NT2/D1 (cell line): Measurements from ENCODE around the gene CD69.
"Not testable (repeated sequence)": the region's sequence is repeated elsewhere in the genome, so short reads cannot be mapped to it uniquely, and the experiment has no call there.

Experiments used
- DNase-seq: peaks from one replicate; pipeline ENCODE4 v3.0.0-alpha.2; 2011; ENCODE audit warnings: low read depth, low spot score
- H3K27me3 ChIP-seq: 2 replicates; pipeline ENCODE4 v1.6.0; 2011; ENCODE audit warnings: mild to moderate bottlenecking; ENCODE audit not compliant: insufficient read length, insufficient read depth
- H3K36me3 ChIP-seq: 2 replicates; pipeline ENCODE4 v1.6.1; 2011; ENCODE audit warnings: mild to moderate bottlenecking, low read length, mixed read lengths; ENCODE audit not compliant: insufficient read depth, insufficient read length
- H3K4me1 ChIP-seq: 2 replicates; pipeline ENCODE4 v1.5.1; 2011; ENCODE audit not compliant: insufficient read depth, insufficient read length
- H3K4me3 ChIP-seq: 2 replicates; pipeline ENCODE4 v1.5.1; 2011; ENCODE audit warnings: low read depth; ENCODE audit not compliant: insufficient read length
- H3K9ac ChIP-seq: 2 replicates; pipeline ENCODE4 v1.6.0; 2011; ENCODE audit warnings: low read depth; ENCODE audit not compliant: insufficient read length
- H3K9me3 ChIP-seq: 2 replicates; pipeline ENCODE4 v1.5.1; 2011; ENCODE audit warnings: mild to moderate bottlenecking, low read length; ENCODE audit not compliant: insufficient read depth
- SUZ12 ChIP-seq: IDR thresholded peaks from 2 replicates; pipeline ENCODE4 v1.6.1; 2011; ENCODE audit not compliant: insufficient read length, insufficient read depth; ENCODE audit errors: extremely low read depth
- YY1 ChIP-seq: IDR thresholded peaks from 2 replicates; pipeline ENCODE4 v1.6.1; 2011; ENCODE audit not compliant: insufficient read length, insufficient read depth
- ZNF274 ChIP-seq: IDR thresholded peaks from 2 replicates; pipeline ENCODE4 v1.6.1; 2011; ENCODE audit warnings: mild to moderate bottlenecking, low read depth, low read length

CD69 gene

DNA sequence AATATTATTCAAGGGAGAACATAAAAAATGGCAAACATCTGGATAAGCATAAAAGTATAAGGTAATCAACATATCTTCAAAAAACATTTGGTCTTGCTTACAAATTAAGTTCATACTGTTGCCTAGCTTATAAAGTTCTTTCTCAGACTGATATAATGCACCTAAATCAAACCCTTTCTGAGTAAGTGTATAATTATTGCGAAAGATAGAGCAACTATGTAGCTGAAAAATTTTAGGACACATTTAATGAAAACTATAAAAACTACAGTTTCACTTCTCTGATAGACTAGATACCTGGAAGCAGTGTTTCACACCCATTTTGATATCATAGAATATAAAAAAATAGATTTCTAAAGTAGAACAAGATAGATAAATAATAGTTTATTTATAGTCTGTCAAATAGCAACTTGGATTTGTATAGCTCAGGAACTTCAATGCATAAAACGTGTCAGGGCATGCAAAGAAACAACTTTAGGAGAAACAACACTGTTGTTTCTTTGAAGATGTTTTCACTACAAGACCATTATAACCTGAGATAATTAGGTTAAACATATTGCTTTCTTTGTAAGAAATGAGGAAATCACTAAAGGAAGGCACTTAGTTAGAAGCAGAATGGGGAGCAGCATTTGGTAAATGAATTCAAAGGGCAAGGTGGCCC is 35.4 kb downstream of the CD69 start:
- TF ChIP-seq SUZ12 = no peak
- TF ChIP-seq ZNF274 = no peak
- no peak for TF ChIP-seq YY1
- DNase-seq = no peak
- Histone ChIP-seq H3K9me3 (no peaks in the 10 kb centered on the region), H3K4me1 (no peaks in the 10 kb centered on the region), H3K27me3 (no peaks in the 10 kb centered on the region), H3K9ac (no peak overlapping the region), H3K36me3 (no peaks in the 10 kb centered on the region), H3K4me3 (no peak overlapping the region)

DNA sequence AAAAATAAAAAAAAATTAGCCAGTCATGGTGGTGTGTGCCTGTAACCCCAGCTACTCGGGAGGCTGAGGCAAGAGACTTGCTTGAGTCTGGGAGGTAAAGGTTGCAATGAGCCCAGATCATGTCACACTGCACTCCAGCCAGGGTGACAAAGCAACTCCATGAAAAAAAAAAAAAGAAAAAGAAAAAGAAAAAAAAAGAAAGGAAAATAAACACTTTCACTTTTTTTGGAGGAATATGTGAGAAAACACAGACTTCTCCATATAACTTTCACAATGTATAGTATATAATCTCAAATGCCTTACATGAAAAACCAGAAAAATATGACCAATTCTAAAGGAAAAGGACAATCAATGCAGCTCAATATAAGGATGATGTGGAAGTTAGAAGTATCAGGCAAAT is 36.7 kb downstream of the CD69 start:
- H3K4me1 ChIP-seq = no peaks in the 10 kb centered on the region
- H3K4me3 ChIP-seq = no peak overlapping the region
- no peak overlapping the region for H3K9ac ChIP-seq
- no peaks in the 10 kb centered on the region for H3K27me3 ChIP-seq
- H3K36me3 ChIP-seq = no peaks in the 10 kb centered on the region
- H3K9me3 ChIP-seq = no peaks in the 10 kb centered on the region
- DNase-seq = no peak
- TF ChIP-seq SUZ12 (no peak), YY1 (no peak), ZNF274 (no peak)

DNA sequence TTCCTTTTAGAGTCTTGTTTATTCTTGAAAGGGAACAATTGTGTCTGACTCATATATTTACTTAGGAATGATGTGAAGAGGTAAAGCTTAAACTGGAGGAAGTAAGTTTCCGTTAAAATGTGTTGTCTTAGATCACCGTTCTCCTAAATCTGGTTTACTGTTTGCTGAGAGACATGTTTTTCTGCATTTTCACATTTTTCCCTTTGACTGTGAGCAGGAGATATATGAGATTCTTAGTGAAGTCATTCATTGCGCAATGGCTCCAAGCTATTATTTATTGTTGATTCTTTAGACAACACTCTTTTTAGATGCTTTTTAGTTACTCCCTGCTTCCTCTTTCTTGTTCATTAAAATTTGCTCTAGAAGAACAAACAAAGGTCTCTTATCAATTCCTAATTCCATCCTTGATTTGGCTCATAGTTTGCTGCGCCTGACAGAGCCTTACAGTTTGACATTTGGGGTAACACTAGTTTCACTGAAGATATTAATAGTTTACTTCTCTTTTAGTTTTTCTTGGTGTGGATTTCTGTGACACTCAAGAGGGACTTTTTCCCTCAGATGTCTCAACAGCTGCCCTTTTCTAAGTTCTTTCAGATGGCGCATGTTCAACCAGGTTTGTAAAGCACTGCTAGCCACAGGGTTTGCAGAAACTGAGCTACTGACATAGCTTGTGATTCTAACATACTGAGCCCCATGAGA is 39.2 kb downstream of the CD69 start:
- Histone ChIP-seq H3K9ac (no peak overlapping the region), H3K4me1 (no peaks in the 10 kb centered on the region), H3K36me3 (no peaks in the 10 kb centered on the region), H3K27me3 (no peaks in the 10 kb centered on the region), H3K4me3 (no peak overlapping the region), H3K9me3 (no peaks in the 10 kb centered on the region)
- no peak for DNase-seq
- TF ChIP-seq YY1 (no peak), SUZ12 (no peak), ZNF274 (no peak)

DNA sequence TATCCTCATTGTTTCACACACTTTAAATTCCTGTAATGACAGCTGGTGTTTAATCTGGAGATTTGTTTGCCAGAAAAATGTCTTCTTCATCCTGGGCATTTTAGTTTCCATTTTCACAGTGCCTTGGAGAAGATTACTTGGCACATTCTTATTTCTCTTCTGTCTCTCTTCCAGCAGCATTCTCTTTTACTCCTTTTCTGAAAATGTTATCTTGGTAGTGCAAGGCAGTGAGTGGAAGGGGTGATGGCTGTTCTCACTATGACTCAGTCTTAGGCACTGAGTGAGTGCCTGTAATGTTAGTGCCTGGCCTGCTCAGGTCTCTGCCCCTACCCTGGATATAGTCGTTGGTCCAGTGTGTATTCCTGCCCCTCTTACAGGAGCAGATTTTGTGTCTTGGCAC is 40.9 kb downstream of the CD69 start:
- Histone ChIP-seq H3K9ac (no peak overlapping the region), H3K4me3 (no peak overlapping the region), H3K36me3 (no peaks in the 10 kb centered on the region), H3K27me3 (no peaks in the 10 kb centered on the region), H3K4me1 (no peaks in the 10 kb centered on the region), H3K9me3 (no peaks in the 10 kb centered on the region)
- TF ChIP-seq SUZ12 = no peak
- TF ChIP-seq YY1 = no peak
- TF ChIP-seq ZNF274 = no peak
- no peak for DNase-seq

DNA sequence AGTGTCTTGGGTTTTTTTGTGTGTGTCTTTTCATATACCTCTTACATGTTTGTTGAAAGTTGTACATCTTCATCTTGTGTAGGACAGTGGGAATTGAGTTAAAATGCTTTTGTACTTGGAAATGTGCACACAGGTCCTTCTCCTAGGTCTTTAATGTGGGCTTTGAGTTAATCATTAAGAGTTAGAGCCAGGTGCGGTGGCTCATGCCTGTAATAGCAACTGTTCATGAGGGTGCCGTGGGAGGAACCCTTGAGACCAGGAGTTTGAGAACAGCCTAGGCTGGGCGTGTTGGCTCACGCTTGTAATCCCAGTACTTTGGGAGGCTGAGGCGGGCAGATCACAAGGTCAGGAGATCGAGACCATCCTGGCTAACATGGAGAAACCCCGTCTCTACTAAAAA is 41.7 kb downstream of the CD69 start:
- no peak for TF ChIP-seq SUZ12
- no peak for TF ChIP-seq ZNF274
- no peak for TF ChIP-seq YY1
- no peaks in the 10 kb centered on the region for H3K36me3 ChIP-seq
- DNase-seq = no peak
- no peaks in the 10 kb centered on the region for H3K9me3 ChIP-seq
- H3K9ac ChIP-seq = no peak overlapping the region
- H3K4me1 ChIP-seq = no peaks in the 10 kb centered on the region
- no peaks in the 10 kb centered on the region for H3K27me3 ChIP-seq
- H3K4me3 ChIP-seq = no peak overlapping the region

DNA sequence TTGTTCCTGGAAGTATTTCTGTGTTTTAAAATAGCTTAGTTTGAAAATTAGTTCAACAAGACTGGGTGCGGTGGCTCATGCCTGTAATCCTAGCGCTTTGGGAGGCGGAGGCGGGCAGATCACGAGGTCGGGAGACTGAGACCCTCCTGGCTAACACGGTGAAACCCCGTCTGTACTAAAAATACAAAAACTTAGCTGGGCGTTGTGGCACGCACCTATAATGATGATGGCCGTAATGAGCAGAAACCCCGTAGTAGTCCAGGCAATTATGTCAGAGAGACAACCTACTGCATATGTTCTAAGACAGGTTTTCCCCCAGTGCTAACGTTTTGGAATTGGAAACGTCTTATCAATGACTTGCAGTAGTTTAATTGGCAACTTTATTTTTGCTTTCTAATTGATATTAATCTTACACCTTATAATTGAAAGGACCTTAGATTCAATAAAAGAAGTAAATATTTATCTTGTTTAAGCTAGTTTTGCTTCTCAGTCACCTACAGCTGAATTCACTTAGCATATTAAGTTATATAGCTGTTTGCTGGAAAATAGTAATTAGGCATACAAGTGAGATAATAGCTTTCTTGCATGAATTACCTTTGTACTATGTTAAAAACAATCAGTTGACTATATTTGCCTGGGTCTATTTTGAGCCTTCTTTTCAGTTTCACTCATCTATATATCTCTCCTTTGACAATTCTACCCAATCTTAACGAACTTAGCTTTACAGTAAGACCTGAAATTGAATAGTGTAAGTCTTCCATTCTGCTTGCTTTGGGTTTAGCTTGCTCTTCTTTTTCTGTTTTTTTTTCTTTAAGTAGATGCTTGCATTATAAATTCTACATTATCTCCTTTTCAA is 43.4 kb downstream of the CD69 start:
- no peak for DNase-seq
- Histone ChIP-seq H3K27me3 (no peaks in the 10 kb centered on the region), H3K9ac (no peak overlapping the region), H3K4me3 (no peak overlapping the region), H3K9me3 (no peaks in the 10 kb centered on the region), H3K4me1 (no peaks in the 10 kb centered on the region), H3K36me3 (no peaks in the 10 kb centered on the region)
- TF ChIP-seq ZNF274 (no peak), YY1 (no peak)

DNA sequence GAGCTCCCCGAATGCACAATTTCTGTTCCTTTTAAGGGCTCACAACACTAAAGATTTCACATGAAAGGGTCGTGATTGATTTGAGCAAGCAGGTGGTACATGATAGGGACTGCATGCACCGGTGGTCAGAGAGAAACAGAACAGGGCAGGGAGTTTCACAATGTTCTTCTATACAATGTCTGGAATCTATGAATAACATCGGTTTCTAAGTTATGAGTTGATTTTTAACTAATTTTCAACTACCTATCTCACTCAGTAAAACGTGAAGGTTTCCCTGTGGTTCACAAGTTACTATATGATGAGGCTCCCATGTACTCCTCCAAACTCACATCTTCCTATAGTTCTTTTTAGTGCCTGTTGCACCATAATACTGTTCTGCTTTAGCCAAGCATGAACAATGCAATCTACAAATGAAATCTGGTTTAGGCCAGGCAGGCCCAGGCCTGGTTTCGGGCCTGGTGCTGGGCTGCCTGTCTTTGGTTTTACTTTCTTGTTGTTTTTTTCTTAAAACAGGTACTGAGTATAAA is 47.6 kb downstream of the CD69 start:
- not testable (repeated sequence) for H3K27me3 ChIP-seq, H3K36me3 ChIP-seq, DNase-seq, H3K9ac ChIP-seq, H3K4me1 ChIP-seq, H3K9me3 ChIP-seq, H3K4me3 ChIP-seq
